ENCODE results near the gene YOD1. TPM values are rescaled to one million over a fixed set of nuclear protein-coding genes. Genes with fewer than 3 reads are reported as not detected.

Gene YOD1
- total and polyA plus RNA-seq, 10 of the 15 experiments (the other 5 are each of a cell fraction or from before 2014, with no cell fraction given) = 2.1 to 7.9 (median 5.0) TPM

DNA sequence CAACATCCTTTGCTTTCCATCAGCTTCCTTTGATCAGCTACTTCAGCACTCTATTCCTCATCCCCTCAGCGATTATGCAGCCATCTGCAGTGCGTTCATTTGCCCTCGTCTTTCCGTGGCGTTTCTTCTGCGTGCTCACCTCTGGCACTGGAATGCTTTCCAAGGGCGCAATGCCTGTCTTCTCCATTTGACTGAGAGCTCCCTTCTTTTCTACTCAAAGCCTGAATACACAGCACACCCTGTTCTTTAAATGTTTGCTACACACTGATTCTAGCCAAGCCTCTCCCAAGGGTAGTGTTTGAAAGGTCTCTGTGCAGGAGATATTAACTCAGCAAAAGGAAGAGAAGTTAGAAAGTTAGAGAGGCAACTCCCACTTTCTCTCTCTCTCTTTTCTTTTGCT lies 41.1 kb downstream of the YOD1 start:
- TF ChIP-seq, protein P1, sequence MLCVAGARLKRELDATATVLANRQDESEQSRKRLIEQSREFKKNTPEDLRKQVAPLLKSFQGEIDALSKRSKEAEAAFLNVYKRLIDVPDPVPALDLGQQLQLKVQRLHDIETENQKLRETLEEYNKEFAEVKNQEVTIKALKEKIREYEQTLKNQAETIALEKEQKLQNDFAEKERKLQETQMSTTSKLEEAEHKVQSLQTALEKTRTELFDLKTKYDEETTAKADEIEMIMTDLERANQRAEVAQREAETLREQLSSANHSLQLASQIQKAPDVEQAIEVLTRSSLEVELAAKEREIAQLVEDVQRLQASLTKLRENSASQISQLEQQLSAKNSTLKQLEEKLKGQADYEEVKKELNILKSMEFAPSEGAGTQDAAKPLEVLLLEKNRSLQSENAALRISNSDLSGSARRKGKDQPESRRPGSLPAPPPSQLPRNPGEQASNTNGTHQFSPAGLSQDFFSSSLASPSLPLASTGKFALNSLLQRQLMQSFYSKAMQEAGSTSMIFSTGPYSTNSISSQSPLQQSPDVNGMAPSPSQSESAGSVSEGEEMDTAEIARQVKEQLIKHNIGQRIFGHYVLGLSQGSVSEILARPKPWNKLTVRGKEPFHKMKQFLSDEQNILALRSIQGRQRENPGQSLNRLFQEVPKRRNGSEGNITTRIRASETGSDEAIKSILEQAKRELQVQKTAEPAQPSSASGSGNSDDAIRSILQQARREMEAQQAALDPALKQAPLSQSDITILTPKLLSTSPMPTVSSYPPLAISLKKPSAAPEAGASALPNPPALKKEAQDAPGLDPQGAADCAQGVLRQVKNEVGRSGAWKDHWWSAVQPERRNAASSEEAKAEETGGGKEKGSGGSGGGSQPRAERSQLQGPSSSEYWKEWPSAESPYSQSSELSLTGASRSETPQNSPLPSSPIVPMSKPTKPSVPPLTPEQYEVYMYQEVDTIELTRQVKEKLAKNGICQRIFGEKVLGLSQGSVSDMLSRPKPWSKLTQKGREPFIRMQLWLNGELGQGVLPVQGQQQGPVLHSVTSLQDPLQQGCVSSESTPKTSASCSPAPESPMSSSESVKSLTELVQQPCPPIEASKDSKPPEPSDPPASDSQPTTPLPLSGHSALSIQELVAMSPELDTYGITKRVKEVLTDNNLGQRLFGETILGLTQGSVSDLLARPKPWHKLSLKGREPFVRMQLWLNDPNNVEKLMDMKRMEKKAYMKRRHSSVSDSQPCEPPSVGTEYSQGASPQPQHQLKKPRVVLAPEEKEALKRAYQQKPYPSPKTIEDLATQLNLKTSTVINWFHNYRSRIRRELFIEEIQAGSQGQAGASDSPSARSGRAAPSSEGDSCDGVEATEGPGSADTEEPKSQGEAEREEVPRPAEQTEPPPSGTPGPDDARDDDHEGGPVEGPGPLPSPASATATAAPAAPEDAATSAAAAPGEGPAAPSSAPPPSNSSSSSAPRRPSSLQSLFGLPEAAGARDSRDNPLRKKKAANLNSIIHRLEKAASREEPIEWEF (IDR thresholded peaks at IDR 0.05; ENCODE audit: insufficient replicate concordance, low read depth, low read length) = no peak
- RAD21 ChIA-PET (ENCODE audit: unreplicated experiment) = no interaction called here
- no peak overlapping the region for H2AFZ ChIP-seq (ENCODE audit: control insufficient read depth, low read depth, low read length)
- 71% methylated on average over 7 of the region's 7 CpGs for WGBS (ENCODE audit: insufficient coverage, insufficient replicate concordance, low lambda C conversion rate, missing lambda C conversion rate)
- intact Hi-C loops (cut with micrococcal nuclease; ENCODE audit: unreplicated experiment) (no loop called here), in situ Hi-C loops (cut with MboI) (no loop called here)
- ATAC-seq = no peak
- no peak for FAIRE-seq
- POLR2A ChIA-PET = no interaction called here
- no peak overlapping the region for H3K4me3 ChIP-seq
- BruUV-seq (replicated peaks) = no TSS peak
- CTCF ChIA-PET = interaction anchor here (0.6 kb wide), 1 partner anchor 376 kb away, joined by 3 read pairs; no protein-coding TSS in a partner anchor
- H3K79me2 ChIP-seq (ENCODE audit: control insufficient read depth, insufficient read depth, low read length) = no peaks in the 10 kb centered on the region
- no peak overlapping the region for H3K4me2 ChIP-seq (ENCODE audit: control insufficient read depth, insufficient read depth)
- H3K9ac ChIP-seq (ENCODE audit: control insufficient read depth, insufficient read depth, low read length) = no peak overlapping the region
- no peaks in the 10 kb centered on the region for H3K4me1 ChIP-seq (ENCODE audit: control insufficient read depth, insufficient read depth, low read length)
- H3K27me3 ChIP-seq (replicated peaks in 1 of 2; ENCODE audit: control insufficient read depth in 2 of 2, insufficient read depth in 2 of 2, low read length in 1 of 2) = peaks cover 2 to 3% of the 10 kb centered on the region in 2 experiments
- no peak overlapping the region for H3K27ac ChIP-seq (ENCODE audit: control insufficient read depth, insufficient read depth)
- H3K36me3 ChIP-seq (ENCODE audit: control insufficient read depth in 2 of 2, insufficient read depth in 2 of 2, low read length in 1 of 2) = no peaks in the 10 kb centered on the region
- H3K9me3 ChIP-seq (replicated peaks; ENCODE audit: control insufficient read depth, insufficient read depth, low read length) = no peaks in the 10 kb centered on the region
- no peaks in the 10 kb centered on the region for H4K20me1 ChIP-seq (ENCODE audit: control insufficient read depth, insufficient read depth)
- SMC1A ChIA-PET (ENCODE audit: uncharacterized antibody, unreplicated experiment) = no interaction called here
- no peak for DNase-seq (ENCODE audit: low read depth, low spot score)
